ENCODE results near the gene S100A3. TPM values are rescaled to one million over a fixed set of nuclear protein-coding genes. Genes with fewer than 3 reads are reported as not detected.
"Not testable (repeated sequence)": the region's sequence is repeated elsewhere in the genome, so short reads cannot be mapped to it uniquely, and the experiment has no call there.

Gene S100A3
- total RNA-seq, 1 experiment from 2014 or later = not detected

DNA sequence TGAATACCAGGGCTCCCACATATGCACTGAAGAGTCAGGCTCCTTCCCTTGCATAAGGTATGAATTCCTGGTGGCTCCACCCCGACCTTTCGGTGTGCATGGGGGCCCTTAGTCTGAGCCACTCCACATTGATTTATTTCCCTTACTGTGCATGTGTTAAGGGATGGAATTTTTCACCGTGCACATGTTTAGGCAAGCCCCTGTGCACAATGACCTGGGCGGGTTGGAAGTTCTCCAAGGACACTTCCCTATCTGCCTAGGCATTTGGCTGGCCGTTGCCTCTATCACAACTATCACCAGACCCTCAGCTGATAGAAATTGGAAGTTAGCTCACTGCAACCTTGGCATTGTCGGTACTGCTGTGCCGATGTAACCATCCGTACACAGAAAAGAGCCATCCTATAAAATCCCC, 22.9 kb downstream of the S100A3 start:
- DNase-seq (ENCODE audit: low read depth) = no peak
- in situ Hi-C loops (cut with HindIII; ENCODE audit: low pct_unique_long_range_greater_than_20kb, low sequenced_read_pairs) = no loop called here

DNA sequence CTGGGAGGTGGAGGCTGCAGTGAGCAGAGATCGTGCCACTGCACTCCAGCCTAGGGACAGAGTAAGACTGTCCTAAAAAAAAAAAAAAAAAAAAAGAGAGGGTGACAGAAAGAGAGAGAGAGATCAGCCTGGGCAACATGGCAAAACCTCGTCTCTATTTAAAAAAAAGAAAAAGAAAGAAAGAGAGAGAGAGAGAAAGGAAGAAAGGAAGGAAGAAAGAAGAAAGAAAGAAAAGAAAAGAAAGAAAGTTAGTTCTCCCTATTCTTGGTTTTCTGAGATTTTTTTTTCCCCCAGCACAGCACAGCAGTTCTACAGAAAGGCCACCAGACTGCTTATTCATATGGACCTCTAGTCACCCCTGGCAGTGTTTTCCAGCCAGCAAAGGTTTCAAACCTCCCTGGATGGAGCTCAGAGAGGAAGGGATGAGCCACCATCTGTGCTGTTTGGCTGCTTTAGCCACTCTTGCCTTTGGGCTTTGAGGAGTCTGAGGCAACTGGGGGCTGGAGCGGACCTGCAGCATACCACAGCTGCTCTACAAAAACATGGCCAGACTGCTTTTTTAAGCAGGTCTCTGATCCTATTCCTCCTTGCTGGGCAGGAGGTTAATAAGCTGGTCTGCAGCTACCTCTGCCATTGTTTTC, 23.9 kb downstream of the S100A3 start:
- no peak for DNase-seq (ENCODE audit: low read depth)
- in situ Hi-C loops (cut with HindIII; ENCODE audit: low pct_unique_long_range_greater_than_20kb, low sequenced_read_pairs) = no loop called here

DNA sequence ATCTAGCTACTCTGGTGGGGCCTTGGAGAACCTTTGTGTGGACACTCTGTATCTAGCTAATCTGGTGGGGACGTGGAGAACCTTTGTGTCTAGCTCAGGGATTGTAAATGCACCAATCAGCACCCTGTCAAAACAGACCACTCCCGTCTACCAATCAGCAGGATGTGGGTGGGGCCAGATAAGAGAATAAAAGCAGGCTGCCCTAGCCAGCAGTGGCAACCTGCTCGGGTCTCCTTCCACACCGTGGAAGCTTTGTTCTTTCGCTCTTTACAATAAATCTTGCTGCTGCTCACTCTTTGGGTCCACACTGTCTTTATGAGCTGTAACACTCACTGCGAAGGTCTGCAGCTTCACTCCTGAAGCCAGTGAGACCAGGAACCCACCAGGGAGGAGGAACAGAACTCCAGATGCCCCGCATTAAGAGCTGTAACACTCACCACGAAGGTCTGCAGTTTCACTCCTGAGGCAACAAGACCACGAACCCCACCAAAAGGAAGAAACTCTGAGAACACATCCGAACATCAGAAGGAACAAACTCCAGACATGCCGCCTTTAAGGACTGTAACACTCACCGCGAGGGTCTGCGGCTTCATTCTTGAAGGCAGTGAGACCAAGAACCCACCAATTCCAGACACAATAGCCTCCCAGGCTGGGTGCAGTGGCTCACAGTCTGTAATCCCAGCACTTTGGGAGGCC, 26.6 kb downstream of the S100A3 start:
- in situ Hi-C loops (cut with HindIII; ENCODE audit: low pct_unique_long_range_greater_than_20kb, low sequenced_read_pairs); DNase-seq (ENCODE audit: low read depth): not testable (repeated sequence)

DNA sequence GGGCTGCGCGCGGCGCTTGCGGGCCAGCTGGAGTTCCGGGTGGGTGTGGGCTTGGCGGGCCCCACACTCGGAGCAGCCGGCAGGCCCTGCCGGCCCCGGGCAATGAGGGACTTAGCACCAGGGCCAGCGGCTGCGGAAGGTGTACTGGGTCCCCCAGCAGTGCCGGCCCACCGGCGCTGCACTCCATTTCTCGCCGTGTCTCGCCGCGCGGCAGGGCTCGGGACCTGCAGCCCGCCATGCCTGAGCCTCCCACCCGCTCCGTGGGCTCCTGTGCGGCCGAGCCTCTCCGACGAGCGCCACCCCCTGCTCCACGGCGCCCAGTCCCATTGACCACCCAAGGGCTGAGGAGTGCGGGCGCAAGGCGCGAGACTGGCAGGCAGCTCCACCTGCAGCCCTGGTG, 27.2 kb downstream of the S100A3 start:
- DNase-seq (ENCODE audit: low read depth); in situ Hi-C loops (cut with HindIII; ENCODE audit: low pct_unique_long_range_greater_than_20kb, low sequenced_read_pairs): not testable (repeated sequence)

DNA sequence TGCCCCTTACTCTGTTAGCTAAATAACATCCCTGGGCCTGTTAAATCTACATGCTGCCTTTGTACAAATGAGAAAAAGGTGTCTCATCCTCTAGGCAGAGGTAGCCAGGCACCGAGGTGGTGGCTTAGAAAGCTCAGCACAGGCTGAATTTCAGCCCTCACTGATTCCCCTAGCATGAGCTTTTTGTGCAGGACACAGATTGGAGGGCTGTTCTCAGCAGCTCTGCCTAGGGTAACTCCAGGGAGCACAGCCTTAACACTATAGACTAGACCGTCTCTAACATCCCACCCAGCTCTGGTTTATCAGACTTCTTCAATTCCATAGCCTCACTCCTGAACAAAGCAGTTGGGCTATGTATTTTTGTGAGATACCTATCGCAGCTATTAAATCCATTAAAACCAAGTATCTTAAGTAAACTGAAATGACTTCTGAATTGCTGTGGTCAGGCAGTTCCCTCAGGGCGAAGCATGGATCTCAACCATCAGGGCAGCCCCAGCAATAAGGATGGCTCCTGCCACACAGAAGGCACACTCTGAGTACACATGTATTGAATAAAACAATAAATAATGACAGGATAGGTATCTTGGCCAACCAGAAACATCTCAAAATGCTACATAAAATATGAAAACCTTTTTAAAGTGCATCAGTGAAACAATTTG, 28.1 kb downstream of the S100A3 start:
- in situ Hi-C loops (cut with HindIII; ENCODE audit: low pct_unique_long_range_greater_than_20kb, low sequenced_read_pairs) = no loop called here
- no peak for DNase-seq (ENCODE audit: low read depth)

DNA sequence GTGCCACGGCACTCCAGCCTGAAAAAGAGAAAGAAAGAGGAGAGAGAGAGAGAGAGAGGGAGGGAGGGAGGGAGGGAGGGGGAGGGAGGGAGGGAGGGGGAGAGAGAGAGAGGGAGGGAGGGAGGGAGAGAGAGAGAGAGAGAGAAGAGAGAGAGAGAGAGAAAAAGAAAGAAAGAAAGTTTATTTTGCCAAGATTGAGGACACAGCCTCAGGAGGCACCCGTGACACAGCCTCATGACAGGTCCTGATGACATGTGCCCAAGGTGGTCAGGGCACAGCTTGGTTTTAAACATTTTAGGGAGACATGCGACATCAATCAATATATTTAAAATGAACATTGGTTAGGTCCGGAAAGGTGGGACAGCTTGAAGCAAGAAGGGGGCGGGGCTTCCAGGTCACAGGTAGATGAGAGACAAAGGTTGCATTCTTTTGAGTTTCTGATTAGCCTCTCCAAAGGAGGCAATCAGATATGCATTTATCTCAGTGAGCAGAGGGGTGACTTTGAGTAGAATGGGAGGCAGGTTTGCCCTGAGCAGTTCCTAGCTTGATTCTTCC, 28.8 kb downstream of the S100A3 start:
- in situ Hi-C loops (cut with HindIII; ENCODE audit: low pct_unique_long_range_greater_than_20kb, low sequenced_read_pairs); DNase-seq (ENCODE audit: low read depth): not testable (repeated sequence)

DNA sequence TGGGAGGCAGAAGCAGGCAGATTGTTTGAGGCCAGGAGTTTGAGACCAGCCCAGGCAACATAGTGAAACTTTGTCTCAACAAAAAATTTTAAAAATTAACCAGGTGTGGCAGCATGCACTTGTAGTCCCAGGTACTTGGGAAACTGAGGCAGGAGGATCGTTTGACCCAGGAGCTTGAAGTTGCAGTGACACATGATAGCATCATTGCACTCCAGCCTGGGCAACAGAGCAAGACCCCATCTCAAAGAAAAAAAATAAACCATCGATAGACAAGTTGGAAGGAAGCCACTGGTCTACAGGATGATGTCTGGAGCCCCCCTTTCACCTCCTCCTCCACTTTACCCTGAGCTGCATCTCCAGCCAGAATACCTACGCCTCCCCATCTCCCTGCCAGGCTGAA, 29.8 kb downstream of the S100A3 start:
- in situ Hi-C loops (cut with HindIII; ENCODE audit: low pct_unique_long_range_greater_than_20kb, low sequenced_read_pairs) = no loop called here
- no peak for DNase-seq (ENCODE audit: low read depth)

DNA sequence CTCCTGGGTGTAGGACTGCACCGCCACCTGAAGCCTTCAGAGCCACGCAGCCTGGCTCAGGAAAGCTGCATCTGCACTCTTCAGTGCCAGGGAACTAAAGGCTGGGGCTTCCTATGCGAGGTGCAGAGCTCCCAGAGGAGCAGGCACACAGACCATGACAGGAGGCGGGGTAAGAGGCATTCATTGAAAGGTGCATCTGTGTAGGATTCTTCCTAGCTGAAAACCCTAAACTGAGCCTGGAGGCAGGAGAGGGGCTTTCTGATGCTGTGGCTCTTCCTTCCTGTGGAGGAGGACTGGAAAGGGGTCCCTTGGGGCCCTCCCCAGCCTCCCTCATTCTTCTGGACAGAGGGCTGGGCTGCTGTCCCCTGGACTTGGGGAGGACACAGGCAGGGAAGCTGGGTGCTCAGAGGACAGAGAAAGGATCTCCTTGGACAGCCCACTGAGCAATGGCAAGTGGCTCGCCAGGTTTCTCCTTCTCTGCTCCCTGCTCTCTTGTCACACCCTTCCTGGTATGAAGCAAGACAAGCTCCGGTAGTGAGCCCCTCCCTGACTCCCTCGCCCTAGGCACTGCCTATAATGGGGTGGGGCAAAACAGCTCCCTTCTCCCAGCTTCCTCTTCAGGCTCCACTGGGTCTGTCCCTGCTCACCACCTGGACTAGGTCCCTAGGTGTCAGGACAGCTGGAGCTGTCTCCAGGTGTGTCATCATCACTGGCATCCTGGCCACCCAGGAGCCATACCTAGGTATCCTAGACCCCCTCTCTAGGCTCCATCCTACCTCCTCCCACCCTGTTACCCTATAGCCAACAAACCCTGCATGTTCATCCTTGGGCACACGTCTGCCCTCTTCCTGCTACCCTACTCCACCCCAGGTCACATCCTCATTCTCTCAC, 33.3 kb downstream of the S100A3 start:
- in situ Hi-C loops (cut with HindIII; ENCODE audit: low pct_unique_long_range_greater_than_20kb, low sequenced_read_pairs) = no loop called here
- peak; percentile 65 for DNase-seq (ENCODE audit: low read depth)

DNA sequence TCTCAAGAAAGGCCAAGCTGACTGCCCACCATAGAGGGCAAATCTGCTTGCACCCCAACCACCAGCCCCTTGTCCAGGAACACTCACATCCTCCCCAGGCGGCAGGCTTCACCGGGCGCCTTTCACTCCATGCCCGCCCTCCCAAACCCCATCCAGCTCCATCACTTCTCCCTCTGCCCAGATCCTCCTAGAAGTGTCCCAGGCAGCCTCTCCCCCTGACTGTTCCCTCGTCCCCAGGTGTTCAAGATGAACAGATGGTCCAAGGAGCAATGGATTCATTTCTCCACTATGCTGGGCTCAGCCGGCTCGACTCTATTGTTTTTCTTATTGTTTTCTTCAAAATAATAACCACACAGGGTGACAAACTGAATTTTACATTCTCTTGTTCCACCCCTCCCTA, 35.4 kb downstream of the S100A3 start:
- no peak for DNase-seq (ENCODE audit: low read depth)
- in situ Hi-C loops (cut with HindIII; ENCODE audit: low pct_unique_long_range_greater_than_20kb, low sequenced_read_pairs) = no loop called here

DNA sequence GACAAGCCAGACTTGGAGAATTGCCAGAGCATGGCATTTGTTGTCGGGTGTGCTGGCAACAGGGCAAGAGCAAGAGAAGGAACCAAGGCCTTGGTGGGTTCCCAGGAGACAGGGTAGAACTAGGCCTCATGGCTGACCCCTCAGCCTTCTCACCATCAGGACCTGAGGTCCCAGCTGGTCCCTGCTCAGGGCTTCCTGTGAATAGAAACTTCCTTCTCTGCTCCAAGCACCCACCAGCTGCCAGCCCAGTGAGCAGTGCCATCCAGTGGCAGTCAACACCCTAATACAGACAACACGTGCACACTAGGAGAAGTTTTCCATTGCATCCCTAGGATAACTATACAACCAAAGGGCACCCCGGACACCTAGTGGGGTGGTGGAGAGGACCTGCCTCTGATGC, 36.0 kb downstream of the S100A3 start:
- no peak for DNase-seq (ENCODE audit: low read depth)
- in situ Hi-C loops (cut with HindIII; ENCODE audit: low pct_unique_long_range_greater_than_20kb, low sequenced_read_pairs) = no loop called here

DNA sequence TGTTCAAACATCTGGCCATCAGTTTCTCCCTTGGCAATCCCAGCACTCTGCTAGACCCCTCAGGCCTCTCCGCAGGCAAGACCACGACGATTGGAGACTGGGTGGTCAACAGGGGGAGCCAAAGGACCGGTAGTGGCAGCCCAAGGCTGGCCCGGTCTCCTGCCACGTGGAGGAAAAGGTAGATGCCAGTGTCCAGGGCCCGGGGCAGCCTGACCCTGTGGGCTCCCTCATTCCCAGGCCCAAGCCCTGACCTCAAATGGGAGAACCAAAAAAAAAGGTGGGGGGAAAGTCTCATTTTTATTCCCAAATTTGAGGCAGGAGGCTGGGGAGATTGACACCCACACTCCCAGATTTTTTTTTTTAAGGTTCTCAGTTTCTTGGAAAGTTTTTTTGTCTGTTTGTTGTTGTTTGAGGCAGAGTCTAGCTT, 38.1 kb downstream of the S100A3 start:
- DNase-seq (ENCODE audit: low read depth) = peak; percentile 75
- in situ Hi-C loops (cut with HindIII; ENCODE audit: low pct_unique_long_range_greater_than_20kb, low sequenced_read_pairs) = no loop called here

DNA sequence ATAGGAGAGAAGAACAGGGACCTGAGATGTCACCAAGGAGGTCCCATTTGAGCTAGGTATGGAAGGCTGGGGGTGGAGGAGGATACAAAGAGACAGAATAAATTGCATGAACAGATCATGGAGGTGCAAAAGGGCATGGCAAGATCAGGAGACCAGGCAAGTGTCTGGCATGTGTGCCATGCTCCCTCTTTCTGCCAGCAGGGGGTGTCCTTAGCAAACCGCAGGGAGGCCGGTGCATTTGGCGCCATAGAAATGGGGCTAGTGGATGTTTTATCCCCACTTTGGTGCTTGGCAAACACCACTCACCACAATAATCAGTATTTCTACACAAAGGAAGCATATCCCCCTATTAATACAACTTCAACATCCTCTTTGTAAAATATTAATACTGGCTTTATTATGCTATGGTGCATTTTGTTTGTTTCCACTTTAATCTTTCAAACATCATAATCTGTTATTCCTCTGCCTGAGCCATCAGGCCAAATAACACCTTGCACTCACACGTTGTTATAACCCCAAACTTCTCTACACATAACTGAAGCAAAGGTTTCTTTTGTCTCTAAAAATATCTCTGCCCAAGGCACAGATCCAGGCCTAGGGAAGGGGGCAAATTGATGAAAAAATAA, 39.2 kb downstream of the S100A3 start:
- no peak for DNase-seq (ENCODE audit: low read depth)

DNA sequence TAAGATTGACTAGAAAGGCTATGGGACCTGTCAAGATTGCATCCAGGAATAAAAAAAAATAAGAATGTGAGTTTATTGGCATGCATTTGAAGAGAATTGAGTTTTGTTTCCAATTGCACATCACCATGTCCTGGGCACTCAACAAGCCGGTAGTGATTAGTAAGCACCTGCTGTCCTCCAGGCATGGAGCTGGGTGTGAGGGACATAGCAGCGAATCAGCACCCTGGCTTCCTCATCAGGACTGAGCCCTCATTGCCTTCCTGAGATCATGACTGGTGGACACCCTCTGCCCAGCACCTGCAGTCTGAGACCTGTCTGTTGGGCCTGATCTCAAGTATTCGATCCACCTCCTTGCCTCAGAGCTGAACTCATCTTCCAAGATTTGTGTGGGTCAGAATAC, 40.0 kb downstream of the S100A3 start:
- in situ Hi-C loops (cut with HindIII; ENCODE audit: low pct_unique_long_range_greater_than_20kb, low sequenced_read_pairs) = no loop called here
- no peak for DNase-seq (ENCODE audit: low read depth)

More for the DNA sequence above, 39.2 kb downstream of the S100A3 start:
- in situ Hi-C loops (cut with HindIII; ENCODE audit: low pct_unique_long_range_greater_than_20kb, low sequenced_read_pairs) = no loop called here

DNA sequence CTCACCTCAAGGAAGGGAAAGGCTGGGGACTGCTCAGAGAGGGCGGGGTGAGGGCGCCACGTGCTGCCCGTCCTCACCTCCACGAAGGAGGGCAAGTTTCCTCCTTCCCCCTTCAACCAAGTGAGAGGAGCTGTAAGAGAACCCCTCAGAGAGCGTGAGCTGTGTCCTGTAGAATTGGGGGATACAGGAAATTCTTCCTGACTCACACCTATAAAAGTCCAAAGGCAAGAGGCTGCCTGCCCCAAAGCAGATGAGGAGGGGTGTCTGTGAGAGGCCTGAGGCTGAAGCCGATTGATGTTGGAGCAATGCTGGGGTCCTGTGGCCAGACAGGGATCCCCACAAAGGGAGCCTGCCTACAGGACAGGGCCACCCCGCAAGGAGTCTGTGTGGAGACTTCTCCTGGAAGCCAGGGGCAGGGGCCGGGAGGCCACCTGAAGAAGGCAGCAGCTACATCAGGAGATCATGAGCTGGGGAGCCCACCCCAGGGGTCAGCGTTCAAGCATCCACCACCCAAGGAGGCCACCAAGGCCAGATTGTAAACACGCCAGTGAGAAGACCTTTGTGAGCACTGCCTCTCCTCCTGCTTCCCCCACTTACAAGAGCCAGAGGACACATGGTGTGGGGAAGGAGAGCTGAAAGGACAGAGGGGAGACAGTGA, 41.0 kb downstream of the S100A3 start:
- DNase-seq (ENCODE audit: low read depth) = no peak
- in situ Hi-C loops (cut with HindIII; ENCODE audit: low pct_unique_long_range_greater_than_20kb, low sequenced_read_pairs) = no loop called here

DNA sequence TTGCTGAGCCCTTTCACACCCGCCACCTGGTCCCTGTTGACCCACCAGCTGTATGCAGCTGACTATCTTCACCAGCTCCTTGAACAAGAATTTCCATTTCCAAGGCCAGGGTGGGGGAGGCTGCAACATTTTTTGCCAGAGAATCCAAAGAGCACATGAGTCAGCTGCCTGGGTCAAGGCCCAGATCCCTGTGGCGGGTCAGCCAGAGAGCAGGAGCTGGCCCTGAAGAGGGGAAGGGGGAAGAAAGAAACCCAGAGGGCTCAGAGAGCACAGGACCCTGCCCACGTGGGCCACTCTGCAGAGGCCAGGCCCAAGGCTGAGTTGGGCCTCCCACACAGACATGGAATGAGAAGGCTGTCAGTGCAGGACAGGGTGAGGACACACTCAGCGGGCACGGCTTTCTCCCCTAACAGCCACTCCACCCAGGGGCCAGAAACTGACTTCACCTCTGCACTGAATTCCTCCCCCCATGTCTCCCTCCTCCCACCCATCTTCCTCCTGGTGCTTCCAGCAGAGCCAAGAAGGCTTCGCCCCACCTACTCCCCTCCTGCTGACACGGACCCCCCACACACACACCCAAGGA, 42.1 kb downstream of the S100A3 start:
- in situ Hi-C loops (cut with HindIII; ENCODE audit: low pct_unique_long_range_greater_than_20kb, low sequenced_read_pairs) = no loop called here
- DNase-seq (ENCODE audit: low read depth) = no peak

DNA sequence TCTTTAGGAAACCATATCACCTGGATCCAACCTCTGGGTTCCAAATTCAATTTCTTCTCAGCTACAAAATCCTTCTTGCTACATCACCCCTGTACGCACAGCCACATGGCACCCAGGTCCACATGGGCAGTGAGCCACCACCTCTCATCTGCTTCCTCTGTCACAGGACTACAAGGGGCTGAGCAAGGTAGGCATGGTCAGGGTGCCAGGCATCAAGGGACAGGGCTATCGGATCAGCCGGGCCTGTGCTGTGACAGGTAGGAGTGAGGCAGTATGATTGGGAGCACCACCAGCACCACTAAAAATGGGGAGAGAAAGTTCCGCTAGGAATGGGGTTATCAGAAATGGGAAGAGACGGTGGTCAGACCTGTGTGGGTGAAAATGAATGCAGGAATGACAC, 42.7 kb downstream of the S100A3 start:
- no peak for DNase-seq (ENCODE audit: low read depth)
- in situ Hi-C loops (cut with HindIII; ENCODE audit: low pct_unique_long_range_greater_than_20kb, low sequenced_read_pairs) = no loop called here

DNA sequence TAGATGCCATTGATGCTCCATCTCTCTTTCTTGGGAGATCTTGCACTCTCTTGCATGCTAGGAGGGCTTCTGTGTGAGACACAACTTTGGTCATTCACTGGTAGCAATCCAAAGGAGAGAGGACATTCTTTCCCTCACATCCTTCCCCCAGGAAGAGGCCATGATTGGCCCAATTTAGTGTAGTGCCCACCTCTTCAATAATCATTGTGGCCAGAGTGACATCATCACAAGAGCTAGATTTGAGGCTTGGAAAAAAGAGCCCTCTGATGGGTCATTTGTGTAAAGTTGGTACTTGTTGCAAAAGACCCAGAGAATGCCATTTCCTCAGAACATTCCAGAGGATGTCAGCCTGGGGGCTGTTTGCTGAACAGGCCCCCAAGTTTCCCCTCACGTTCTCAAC, 43.5 kb downstream of the S100A3 start:
- in situ Hi-C loops (cut with HindIII; ENCODE audit: low pct_unique_long_range_greater_than_20kb, low sequenced_read_pairs) = no loop called here
- DNase-seq (ENCODE audit: low read depth) = no peak

Data from Caki2 (cell line).